Stimulated activated naive CD8-positive, alpha-beta T cell treated with anti-CD3 and anti-CD28 coated beads, Interleukin-15, Interleukin-2, amounts not matched to agents 100 U/mL and 50 U/mL, for 24 hours (primary cell): ENCODE data around the gene AGPS.
"Not testable (repeated sequence)": the region's sequence is repeated elsewhere in the genome, so short reads cannot be mapped to it uniquely, and the experiment has no call there.

Experiments
- ATAC-seq: fragments of 150-1000 bp; cut with Tn5 transposase; one replicate; pipeline ENCODE4 v1.10.0; 2021
- DNase-seq: peaks from one replicate; pipeline ENCODE4 v3.0.0; 2021

AGPS gene

GRCh38 chr2:177422271-177422670 lies 29.7 kb downstream of the AGPS start:
- DNase-seq (no peak), ATAC-seq (no peak)

GRCh38 chr2:177424120-177424519 lies 31.5 kb downstream of the AGPS start:
- not testable (repeated sequence) for ATAC-seq, DNase-seq

GRCh38 chr2:177424620-177425019 lies 32.0 kb downstream of the AGPS start:
- DNase-seq, ATAC-seq: not testable (repeated sequence)

- ATAC-seq: no peak
- no peak for DNase-seq
Measured at GRCh38 chr2:177427316-177427715, 34.7 kb downstream of the AGPS start.

GRCh38 chr2:177427936-177428335 lies 35.4 kb downstream of the AGPS start:
- not testable (repeated sequence) for ATAC-seq

GRCh38 chr2:177429688-177430325 lies 37.2 kb downstream of the AGPS start:
- no peak for ATAC-seq
- no peak for DNase-seq

More at GRCh38 chr2:177427936-177428335, 35.4 kb downstream of the AGPS start:
- not testable (repeated sequence) for DNase-seq

- ATAC-seq: no peak
Measured at GRCh38 chr2:177430411-177430810, 37.8 kb downstream of the AGPS start.

GRCh38 chr2:177431111-177431725 lies 38.6 kb downstream of the AGPS start:
- ATAC-seq, DNase-seq: not testable (repeated sequence)

More at GRCh38 chr2:177430411-177430810, 37.8 kb downstream of the AGPS start:
- DNase-seq: no peak

- ATAC-seq (no peak), DNase-seq (no peak)
Measured at GRCh38 chr2:177432703-177433102, 40.1 kb downstream of the AGPS start.

- ATAC-seq (no peak), DNase-seq (no peak)
Measured at GRCh38 chr2:177433402-177433801, 40.8 kb downstream of the AGPS start.

GRCh38 chr2:177434475-177434874 lies 41.9 kb downstream of the AGPS start:
- DNase-seq: no peak
- no peak for ATAC-seq

GRCh38 chr2:177445200-177445599 lies 52.6 kb downstream of the AGPS start:
- no peak for ATAC-seq

GRCh38 chr2:177448031-177448430 lies 55.5 kb downstream of the AGPS start:
- ATAC-seq: no peak

More at GRCh38 chr2:177445200-177445599, 52.6 kb downstream of the AGPS start:
- DNase-seq: no peak

GRCh38 chr2:177449159-177449558 lies 56.6 kb downstream of the AGPS start:
- no peak for ATAC-seq
- no peak for DNase-seq

More at GRCh38 chr2:177448031-177448430, 55.5 kb downstream of the AGPS start:
- DNase-seq: no peak

- ATAC-seq (no peak), DNase-seq (no peak)
Measured at GRCh38 chr2:177455187-177455586, 62.6 kb downstream of the AGPS start.

- ATAC-seq, DNase-seq: not testable (repeated sequence)
Measured at GRCh38 chr2:177459756-177460155, 67.2 kb downstream of the AGPS start.

- ATAC-seq: no peak
- DNase-seq: no peak
Measured at GRCh38 chr2:177460973-177461585, 68.5 kb downstream of the AGPS start.

GRCh38 chr2:177464549-177464948 lies 72.0 kb downstream of the AGPS start:
- DNase-seq (no peak), ATAC-seq (no peak)

GRCh38 chr2:177465400-177466138 lies 73.0 kb downstream of the AGPS start:
- DNase-seq (no peak), ATAC-seq (no peak)

- no peak for ATAC-seq
- no peak for DNase-seq
Measured at GRCh38 chr2:177466337-177467195, 74.0 kb downstream of the AGPS start.

GRCh38 chr2:177467646-177468045 lies 75.1 kb downstream of the AGPS start:
- no peak for DNase-seq

GRCh38 chr2:177471990-177472389 lies 79.4 kb downstream of the AGPS start:
- no peak for DNase-seq
- no peak for ATAC-seq

More at GRCh38 chr2:177467646-177468045, 75.1 kb downstream of the AGPS start:
- no peak for ATAC-seq
